SK-N-SH (cell line): Measurements from ENCODE around the gene HINFP. TPM values are rescaled to one million over a fixed set of nuclear protein-coding genes. Genes with fewer than 3 reads are reported as not detected.

Source experiments
- CTCF ChIA-PET: fragments of 300-600, 350-600 bp; formaldehyde crosslinking; extraction: SDS; loops from one replicate; lab custom pipeline; 2021; lab: Yijun Ruan, JAX
- POLR2A ChIA-PET: fragments of 350-600 bp; sonication (Branson Sonifier 250); formaldehyde crosslinking; extraction: SDS; loops from one replicate; lab custom pipeline; 2020; ENCODE audit warnings: antibody characterized with exemption, inconsistent platforms; lab: Yijun Ruan, JAX
- DNase-seq: peaks from one replicate; pipeline ENCODE4 v3.0.0; 2012
- H2AFZ ChIP-seq: fragments of 200-600 bp; sonication (generic); 2 replicates; pipeline ENCODE4 v1.8.1; 2016; ENCODE audit warnings: antibody characterized with exemption, mild to moderate bottlenecking, low read depth
- H3F3A ChIP-seq: fragments of 200-600 bp; sonication (generic); replicated peaks from 2 replicates; pipeline ENCODE3; 2016; ENCODE audit warnings: antibody characterized with exemption, mild to moderate bottlenecking; ENCODE audit not compliant: insufficient read depth
- H3K27ac ChIP-seq, 2 experiments: fragments of 200-500 bp in 1 of 2; fragments of 200-600 bp in 1 of 2; sonication (Bioruptor generic) in 1 of 2; sonication (generic), shearing (Covaris generic) in 1 of 2; 2 replicates each; pipeline versions ENCODE4 v1.5.1 to v1.6.1; 2014 to 2016; ENCODE audit warnings: low read depth in 2 of 2, inconsistent platforms in 1 of 2, low read length in 1 of 2, mild to moderate bottlenecking in 1 of 2, mixed read lengths in 1 of 2
- H3K27me3 ChIP-seq: fragments of 200-600 bp; sonication (generic), shearing (Covaris generic); 2 replicates; pipeline ENCODE4 v1.6.1; 2016; ENCODE audit warnings: mixed run types; ENCODE audit not compliant: insufficient read depth
- H3K36me3 ChIP-seq, 2 experiments: fragments of 200-500 bp in 1 of 2; fragments of 200-600 bp in 1 of 2; sonication (Bioruptor generic) in 1 of 2; sonication (generic) in 1 of 2; replicated peaks in 1 of 2; 2 replicates each; pipeline versions ENCODE3 to v1.5.1; 2014 to 2016; ENCODE audit warnings: low read length in 1 of 2, mild to moderate bottlenecking in 1 of 2; ENCODE audit not compliant: insufficient read depth in 2 of 2, control insufficient read depth in 1 of 2
- H3K4me1 ChIP-seq, 2 experiments: fragments of 200-500 bp in 1 of 2; fragments of 200-600 bp in 1 of 2; sonication (Bioruptor generic) in 1 of 2; sonication (generic), shearing (Covaris generic) in 1 of 2; 2 replicates each; pipeline versions ENCODE4 v1.5.1 to v1.6.1; 2014 to 2016; ENCODE audit warnings: low read depth in 1 of 2, low read length in 1 of 2, mixed run types in 1 of 2; ENCODE audit not compliant: insufficient read depth in 2 of 2, control insufficient read depth in 1 of 2
- H3K4me2 ChIP-seq: fragments of 200-600 bp; sonication (generic), shearing (Covaris generic); 2 replicates; pipeline ENCODE4 v1.6.1; 2017; ENCODE audit warnings: mixed run types
- H3K4me3 ChIP-seq, 2 experiments: fragments of 200-500 bp in 1 of 2; fragments of 200-600 bp in 1 of 2; sonication (Bioruptor generic) in 1 of 2; sonication (generic), shearing (Covaris generic) in 1 of 2; 2 replicates each; pipeline versions ENCODE4 v1.5.1 to v1.8.1; 2014 to 2016; ENCODE audit warnings: low read depth in 2 of 2, inconsistent platforms in 1 of 2, low read length in 1 of 2, mild to moderate bottlenecking in 1 of 2, mixed read lengths in 1 of 2, moderate library complexity in 1 of 2
- H3K79me2 ChIP-seq: fragments of 200-600 bp; sonication (generic); 2 replicates; pipeline ENCODE4 v1.8.1; 2017; ENCODE audit warnings: mild to moderate bottlenecking; ENCODE audit not compliant: insufficient read depth
- H3K9ac ChIP-seq: fragments of 200-600 bp; sonication (generic); 2 replicates; pipeline ENCODE4 v1.6.1; 2017; ENCODE audit warnings: mixed run types
- H3K9me2 ChIP-seq: fragments of 200-600 bp; sonication (generic); 2 replicates; pipeline ENCODE4 v1.6.1; 2017; ENCODE audit warnings: mixed run types
- H3K9me3 ChIP-seq: fragments of 200-600 bp; sonication (generic); 2 replicates; pipeline ENCODE4 v1.6.1; 2017; ENCODE audit warnings: mixed run types, mild to moderate bottlenecking, moderate library complexity
- H4K20me1 ChIP-seq: fragments of 200-600 bp; sonication (generic); 2 replicates; pipeline ENCODE4 v1.6.1; 2017; ENCODE audit warnings: mild to moderate bottlenecking, mixed run types; ENCODE audit not compliant: insufficient read depth
- CHD2 ChIP-seq: fragments of 150-350 bp; IDR thresholded peaks from 2 replicates; pipeline ENCODE4 v1.6.1; 2018; ENCODE audit warnings: low read length; ENCODE audit not compliant: partially characterized antibody
- ELF1 ChIP-seq: IDR thresholded peaks from 2 replicates; pipeline ENCODE4 v1.4.0; 2012
- EP300 ChIP-seq, 2 experiments: IDR thresholded peaks; 2 replicates each; pipeline versions ENCODE4 v1.4.0 to v1.6.1; 2012; ENCODE audit warnings: borderline replicate concordance in 1 of 2, low read depth in 1 of 2, low read length in 1 of 2
- FOSL2 ChIP-seq: IDR thresholded peaks from 2 replicates; pipeline ENCODE4 v1.4.0; 2012; ENCODE audit warnings: low read depth, mild to moderate bottlenecking, moderate library complexity, borderline replicate concordance
- GATA2 ChIP-seq: sonication (generic); formaldehyde crosslinking; IDR thresholded peaks from 2 replicates; pipeline ENCODE4 v1.5.0; 2020; ENCODE audit warnings: mild to moderate bottlenecking, missing genetic modification reagents
- JUND ChIP-seq: IDR thresholded peaks from 2 replicates; pipeline ENCODE4 v1.4.0; 2012
- MXI1 ChIP-seq: IDR thresholded peaks from 2 replicates; pipeline ENCODE4 v1.6.1; 2012; ENCODE audit warnings: mild to moderate bottlenecking, low read depth, low read length, improper control_type of control experiment
- NFIC ChIP-seq: IDR thresholded peaks from 2 replicates; pipeline ENCODE4 v1.4.0; 2012; ENCODE audit warnings: borderline replicate concordance
- RAD21 ChIP-seq: IDR thresholded peaks from 2 replicates; pipeline ENCODE4 v1.6.1; 2012; ENCODE audit warnings: mild to moderate bottlenecking, low read length
- REST ChIP-seq: IDR thresholded peaks from 2 replicates; pipeline ENCODE4 v1.6.1; 2012; ENCODE audit warnings: mild to moderate bottlenecking, low read depth, low read length, moderate library complexity
- SIN3A ChIP-seq: IDR thresholded peaks from 2 replicates; pipeline ENCODE4 v1.6.1; 2012; ENCODE audit warnings: low read depth, mild to moderate bottlenecking, low read length, moderate library complexity, borderline replicate concordance
- TCF12 ChIP-seq: IDR thresholded peaks from 2 replicates; pipeline ENCODE4 v1.4.0; 2012
- TEAD4 ChIP-seq: IDR thresholded peaks from 2 replicates; pipeline ENCODE4 v1.4.0; 2012; ENCODE audit warnings: mild to moderate bottlenecking, borderline replicate concordance; ENCODE audit not compliant: insufficient read depth
- YY1 ChIP-seq: IDR thresholded peaks from 2 replicates; pipeline ENCODE4 v1.4.0; 2012; ENCODE audit warnings: low read depth, mild to moderate bottlenecking
- WGBS: methylation state at CpG from one replicate; pipeline ENCODE4 v1.1.6; 2017; ENCODE audit warnings: low lambda C conversion rate; 5-methylcytosine and 5-hydroxymethylcytosine counted together
- polyA plus RNA-seq, 3 experiments: library from polyadenylated mRNA; depleted of rRNA; stranded (reverse); fragments of >200 nt; gene quantifications; 2 replicates each; pipeline ENCODE4 v1.2.3, GENCODE V29; 2012
- TF ChIP-seq, protein P1 (sequence below): IDR thresholded peaks from 2 replicates; pipeline ENCODE4 v1.4.0; 2012; ENCODE audit warnings: low read depth, borderline replicate concordance
- TF ChIP-seq, protein P2 (sequence below): IDR thresholded peaks from 2 replicates; pipeline ENCODE4 v1.4.0; 2012; ENCODE audit warnings: low read depth, borderline replicate concordance
- TF ChIP-seq, protein P3 (sequence below): fragments of 200-600 bp; sonication (generic); IDR thresholded peaks from 2 replicates; pipeline ENCODE4 v1.6.1; 2017; ENCODE audit warnings: antibody characterized with exemption, mild to moderate bottlenecking, moderate library complexity
- TF ChIP-seq, protein P4 (sequence below): IDR thresholded peaks from 2 replicates; pipeline ENCODE4; 2012
- TF ChIP-seq, protein P5 (sequence below): IDR thresholded peaks from 2 replicates; pipeline ENCODE4 v1.4.0; 2012; ENCODE audit warnings: low read depth

The HINFP gene
- polyA plus RNA-seq, 1 of the 3 experiments (the other 2 are of a cell fraction), result 21.8 TPM

DNA sequence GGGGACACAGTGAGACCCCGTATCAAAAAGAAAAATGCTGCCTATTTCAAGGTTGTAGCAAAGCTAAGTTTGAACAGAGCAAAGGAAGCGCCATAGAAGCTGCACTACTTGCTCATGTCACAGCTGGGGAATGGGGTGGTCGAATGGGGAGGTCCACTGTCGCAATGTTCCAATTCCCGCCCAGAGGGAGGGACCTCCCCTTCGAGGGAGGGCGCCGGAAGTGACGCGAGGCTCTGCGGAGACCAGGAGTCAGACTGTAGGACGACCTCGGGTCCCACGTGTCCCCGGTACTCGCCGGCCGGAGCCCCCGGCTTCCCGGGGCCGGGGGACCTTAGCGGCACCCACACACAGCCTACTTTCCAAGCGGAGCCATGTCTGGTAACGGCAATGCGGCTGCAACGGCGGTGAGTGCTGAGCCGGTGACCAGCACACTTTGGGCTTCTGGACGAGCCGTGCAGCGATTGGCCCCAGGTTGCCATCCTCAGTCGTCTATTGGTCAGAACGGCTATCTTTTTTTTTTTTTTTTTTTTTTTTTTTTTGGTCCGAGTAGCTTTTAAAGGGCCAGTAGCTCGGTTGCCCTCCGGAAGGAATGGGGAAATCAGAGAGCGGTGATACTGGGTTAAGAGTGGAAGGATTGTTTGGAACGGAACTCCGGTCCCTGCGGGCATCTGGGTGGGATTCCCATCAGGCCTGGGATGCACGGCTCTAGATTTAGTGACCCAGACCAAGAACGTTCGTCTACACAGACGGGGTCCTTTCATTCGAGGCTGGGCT lies 36.5 kb upstream of the HINFP start, which contains the start of gene HMBS (continued):
- TF ChIP-seq, protein P1, sequence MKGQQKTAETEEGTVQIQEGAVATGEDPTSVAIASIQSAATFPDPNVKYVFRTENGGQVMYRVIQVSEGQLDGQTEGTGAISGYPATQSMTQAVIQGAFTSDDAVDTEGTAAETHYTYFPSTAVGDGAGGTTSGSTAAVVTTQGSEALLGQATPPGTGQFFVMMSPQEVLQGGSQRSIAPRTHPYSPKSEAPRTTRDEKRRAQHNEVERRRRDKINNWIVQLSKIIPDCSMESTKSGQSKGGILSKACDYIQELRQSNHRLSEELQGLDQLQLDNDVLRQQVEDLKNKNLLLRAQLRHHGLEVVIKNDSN, result peak; percentile 70; the same call in 1 of the 2 replicates
- TF ChIP-seq ELF1, result no peak
- TF ChIP-seq EP300 (IDR thresholded peaks at IDR 0.05; ENCODE audit: borderline replicate concordance in 1 of 2, low read depth in 1 of 2, low read length in 1 of 2), result no peak
- no peak for TF ChIP-seq GATA2 (CRISPR knock-in tag)
- TF ChIP-seq CHD2, result no peak
- TF ChIP-seq SIN3A, result peak; percentile 78
- no peak for TF ChIP-seq TEAD4
- TF ChIP-seq, protein P2, sequence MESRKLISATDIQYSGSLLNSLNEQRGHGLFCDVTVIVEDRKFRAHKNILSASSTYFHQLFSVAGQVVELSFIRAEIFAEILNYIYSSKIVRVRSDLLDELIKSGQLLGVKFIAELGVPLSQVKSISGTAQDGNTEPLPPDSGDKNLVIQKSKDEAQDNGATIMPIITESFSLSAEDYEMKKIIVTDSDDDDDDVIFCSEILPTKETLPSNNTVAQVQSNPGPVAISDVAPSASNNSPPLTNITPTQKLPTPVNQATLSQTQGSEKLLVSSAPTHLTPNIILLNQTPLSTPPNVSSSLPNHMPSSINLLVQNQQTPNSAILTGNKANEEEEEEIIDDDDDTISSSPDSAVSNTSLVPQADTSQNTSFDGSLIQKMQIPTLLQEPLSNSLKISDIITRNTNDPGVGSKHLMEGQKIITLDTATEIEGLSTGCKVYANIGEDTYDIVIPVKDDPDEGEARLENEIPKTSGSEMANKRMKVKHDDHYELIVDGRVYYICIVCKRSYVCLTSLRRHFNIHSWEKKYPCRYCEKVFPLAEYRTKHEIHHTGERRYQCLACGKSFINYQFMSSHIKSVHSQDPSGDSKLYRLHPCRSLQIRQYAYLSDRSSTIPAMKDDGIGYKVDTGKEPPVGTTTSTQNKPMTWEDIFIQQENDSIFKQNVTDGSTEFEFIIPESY, result no peak
- TF ChIP-seq, protein P3, sequence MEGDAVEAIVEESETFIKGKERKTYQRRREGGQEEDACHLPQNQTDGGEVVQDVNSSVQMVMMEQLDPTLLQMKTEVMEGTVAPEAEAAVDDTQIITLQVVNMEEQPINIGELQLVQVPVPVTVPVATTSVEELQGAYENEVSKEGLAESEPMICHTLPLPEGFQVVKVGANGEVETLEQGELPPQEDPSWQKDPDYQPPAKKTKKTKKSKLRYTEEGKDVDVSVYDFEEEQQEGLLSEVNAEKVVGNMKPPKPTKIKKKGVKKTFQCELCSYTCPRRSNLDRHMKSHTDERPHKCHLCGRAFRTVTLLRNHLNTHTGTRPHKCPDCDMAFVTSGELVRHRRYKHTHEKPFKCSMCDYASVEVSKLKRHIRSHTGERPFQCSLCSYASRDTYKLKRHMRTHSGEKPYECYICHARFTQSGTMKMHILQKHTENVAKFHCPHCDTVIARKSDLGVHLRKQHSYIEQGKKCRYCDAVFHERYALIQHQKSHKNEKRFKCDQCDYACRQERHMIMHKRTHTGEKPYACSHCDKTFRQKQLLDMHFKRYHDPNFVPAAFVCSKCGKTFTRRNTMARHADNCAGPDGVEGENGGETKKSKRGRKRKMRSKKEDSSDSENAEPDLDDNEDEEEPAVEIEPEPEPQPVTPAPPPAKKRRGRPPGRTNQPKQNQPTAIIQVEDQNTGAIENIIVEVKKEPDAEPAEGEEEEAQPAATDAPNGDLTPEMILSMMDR, result no peak
- TF ChIP-seq MXI1, result peak; percentile 92
- TF ChIP-seq YY1, result no peak
- TF ChIP-seq, protein P4, sequence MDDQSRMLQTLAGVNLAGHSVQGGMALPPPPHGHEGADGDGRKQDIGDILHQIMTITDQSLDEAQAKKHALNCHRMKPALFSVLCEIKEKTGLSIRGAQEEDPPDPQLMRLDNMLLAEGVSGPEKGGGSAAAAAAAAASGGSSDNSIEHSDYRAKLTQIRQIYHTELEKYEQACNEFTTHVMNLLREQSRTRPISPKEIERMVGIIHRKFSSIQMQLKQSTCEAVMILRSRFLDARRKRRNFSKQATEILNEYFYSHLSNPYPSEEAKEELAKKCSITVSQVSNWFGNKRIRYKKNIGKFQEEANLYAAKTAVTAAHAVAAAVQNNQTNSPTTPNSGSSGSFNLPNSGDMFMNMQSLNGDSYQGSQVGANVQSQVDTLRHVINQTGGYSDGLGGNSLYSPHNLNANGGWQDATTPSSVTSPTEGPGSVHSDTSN, result no peak; the same call in 1 of the 2 replicates
- TF ChIP-seq, all 33 proteins: peak for 11

DNA sequence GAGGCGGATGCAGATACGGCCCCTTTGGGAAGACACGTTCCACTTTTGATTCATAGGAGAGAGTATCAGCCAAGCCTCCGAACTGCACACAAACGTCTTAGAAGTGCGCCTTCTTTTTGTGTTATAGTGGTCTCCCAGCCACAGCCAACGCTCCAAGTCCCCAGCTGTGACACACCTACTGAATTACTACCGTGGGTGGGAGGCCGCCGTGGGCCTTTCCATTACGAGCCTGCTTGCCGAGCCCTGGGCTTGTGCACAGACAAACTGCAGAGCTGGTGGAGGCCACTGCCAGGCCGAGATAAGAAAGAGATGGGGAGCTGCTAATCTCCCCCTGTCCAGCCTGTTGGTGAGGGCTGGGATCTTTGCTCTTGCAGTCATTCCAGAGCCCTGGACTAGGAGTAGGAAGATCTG lies 35.9 kb upstream of the HINFP start:
- peak overlapping the region; percentile 82 for H3K9ac ChIP-seq
- CTCF ChIA-PET, result interaction anchor here (0.7 to 2.4 kb wide), 10 partner anchors 9 to 255 kb away, joined by 3 to 8 read pairs (median 4); partner anchors contain the start of gene C2CD2L
- POLR2A ChIA-PET, result interaction anchor here (0.5 to 3.2 kb wide), 10 partner anchors 10 to 238 kb away, joined by 3 to 31 read pairs (median 5); partner anchors contain the start of genes C2CD2L, DPAGT1 and VPS11
- peaks cover 10 to 34% of the 10 kb centered on the region in 2 experiments for H3K36me3 ChIP-seq
- H3K4me1 ChIP-seq, result peaks cover 7 to 13% of the 10 kb centered on the region in 2 experiments; a peak in 2 of 4 replicates
- peak overlapping the region; percentile 78 to 82 for H3K4me3 ChIP-seq
- H3K9me2 ChIP-seq, result no peaks in the 10 kb centered on the region
- peak overlapping the region; percentile 80 to 90; a peak in 3 of 4 replicates for H3K27ac ChIP-seq
- no peaks in the 10 kb centered on the region for H3K27me3 ChIP-seq
- peak; percentile 41 for DNase-seq
- H3F3A ChIP-seq, result peaks cover 31% of the 10 kb centered on the region
- peak overlapping the region; percentile 93 for H3K4me2 ChIP-seq
- no peaks in the 10 kb centered on the region for H3K9me3 ChIP-seq
- 18% methylated on average over 3 of the region's 13 CpGs for WGBS
- peak overlapping the region; percentile 50 for H2AFZ ChIP-seq
- H3K79me2 ChIP-seq, result peaks cover 18% of the 10 kb centered on the region
- H4K20me1 ChIP-seq, result no peaks in the 10 kb centered on the region
- TF ChIP-seq, protein P1, result no peak
- TF ChIP-seq NFIC (no peak), TCF12 (no peak), TEAD4 (no peak), JUND (no peak), ELF1 (no peak), RAD21 (no peak), REST (no peak), FOSL2 (no peak), YY1 (no peak)
- TF ChIP-seq, protein P5, sequence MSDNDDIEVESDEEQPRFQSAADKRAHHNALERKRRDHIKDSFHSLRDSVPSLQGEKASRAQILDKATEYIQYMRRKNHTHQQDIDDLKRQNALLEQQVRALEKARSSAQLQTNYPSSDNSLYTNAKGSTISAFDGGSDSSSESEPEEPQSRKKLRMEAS, result no peak; the same call in 1 of the 2 replicates
